ENCODE results near the gene UGT1A9. TPM values are rescaled to one million over a fixed set of nuclear protein-coding genes. Genes with fewer than 3 reads are reported as not detected.

Gene UGT1A9
- total RNA-seq, 4 donors from 2014 or later = not detected

- Histone ChIP-seq H3K4me1 (no peaks in the 10 kb centered on the region), H3K4me3 (no peak overlapping the region), H3K36me3 (no peaks in the 10 kb centered on the region), H3K9me3 (no peaks in the 10 kb centered on the region), H3K27me3 (no peaks in the 10 kb centered on the region), H3K27ac (no peak overlapping the region)
- intact Hi-C loops (cut with DNase I; ENCODE audit: low total_unique reads) = no loop called here
- TF ChIP-seq POLR2A (IDR thresholded peaks at IDR 0.05) (no peak), CTCF (IDR thresholded peaks at IDR 0.05) (no peak)
- no peak for DNase-seq
Measured at GRCh38 chr2:233766416-233766815, 94.7 kb downstream of the UGT1A9 start.

DNA sequence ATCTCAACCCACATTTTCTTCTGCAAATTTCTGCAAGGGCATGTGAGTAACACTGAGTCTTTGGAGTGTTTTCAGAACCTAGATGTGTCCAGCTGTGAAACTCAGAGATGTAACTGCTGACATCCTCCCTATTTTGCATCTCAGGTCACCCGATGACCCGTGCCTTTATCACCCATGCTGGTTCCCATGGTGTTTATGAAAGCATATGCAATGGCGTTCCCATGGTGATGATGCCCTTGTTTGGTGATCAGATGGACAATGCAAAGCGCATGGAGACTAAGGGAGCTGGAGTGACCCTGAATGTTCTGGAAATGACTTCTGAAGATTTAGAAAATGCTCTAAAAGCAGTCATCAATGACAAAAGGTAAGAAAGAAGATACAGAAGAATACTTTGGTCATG lies 96.4 kb downstream of the UGT1A9 start:
- Histone ChIP-seq H3K4me3 (no peak overlapping the region), H3K4me1 (no peaks in the 10 kb centered on the region), H3K27me3 (no peaks in the 10 kb centered on the region), H3K36me3 (no peaks in the 10 kb centered on the region), H3K9me3 (no peaks in the 10 kb centered on the region), H3K27ac (no peak overlapping the region)
- no peak for DNase-seq
- intact Hi-C loops (cut with DNase I; ENCODE audit: low total_unique reads) = no loop called here
- TF ChIP-seq CTCF (IDR thresholded peaks at IDR 0.05) (no peak), POLR2A (IDR thresholded peaks at IDR 0.05) (no peak)

- no peak overlapping the region for H3K4me3 ChIP-seq
- H3K36me3 ChIP-seq = no peaks in the 10 kb centered on the region
- no peak for TF ChIP-seq POLR2A (IDR thresholded peaks at IDR 0.05)
- intact Hi-C loops (cut with DNase I; ENCODE audit: low total_unique reads) = no loop called here
- H3K27ac ChIP-seq = no peak overlapping the region
- no peaks in the 10 kb centered on the region for H3K27me3 ChIP-seq
- no peaks in the 10 kb centered on the region for H3K4me1 ChIP-seq
- no peak for DNase-seq
- H3K9me3 ChIP-seq = no peaks in the 10 kb centered on the region
Measured at GRCh38 chr2:233769260-233769659, 97.6 kb downstream of the UGT1A9 start.

- H3K9me3 ChIP-seq = no peaks in the 10 kb centered on the region
- H3K4me3 ChIP-seq = no peak overlapping the region
- intact Hi-C loops (cut with DNase I; ENCODE audit: low total_unique reads) = no loop called here
- H3K36me3 ChIP-seq = no peaks in the 10 kb centered on the region
- H3K4me1 ChIP-seq = no peaks in the 10 kb centered on the region
- no peaks in the 10 kb centered on the region for H3K27me3 ChIP-seq
- no peak overlapping the region for H3K27ac ChIP-seq
- TF ChIP-seq CTCF (IDR thresholded peaks at IDR 0.05) (no peak), POLR2A (IDR thresholded peaks at IDR 0.05) (no peak)
- no peak for DNase-seq
Measured at GRCh38 chr2:233772153-233772552, 100.5 kb downstream of the UGT1A9 start.

- intact Hi-C loops (cut with DNase I; ENCODE audit: low total_unique reads) = no loop called here
- Histone ChIP-seq H3K27me3 (no peaks in the 10 kb centered on the region), H3K36me3 (no peaks in the 10 kb centered on the region), H3K4me3 (no peak overlapping the region), H3K27ac (no peak overlapping the region), H3K4me1 (no peaks in the 10 kb centered on the region), H3K9me3 (no peaks in the 10 kb centered on the region)
- TF ChIP-seq POLR2A (IDR thresholded peaks at IDR 0.05) = no peak
- no peak for TF ChIP-seq CTCF (IDR thresholded peaks at IDR 0.05)
- DNase-seq = no peak
Measured at GRCh38 chr2:233772583-233772982, 100.9 kb downstream of the UGT1A9 start.

- no peak for TF ChIP-seq POLR2A (IDR thresholded peaks at IDR 0.05)
- no peak for TF ChIP-seq CTCF (IDR thresholded peaks at IDR 0.05)
- no peak overlapping the region for H3K27ac ChIP-seq
- no peak for DNase-seq
- no peaks in the 10 kb centered on the region for H3K9me3 ChIP-seq
- H3K4me3 ChIP-seq = no peak overlapping the region
- H3K27me3 ChIP-seq = no peaks in the 10 kb centered on the region
- intact Hi-C loops (cut with DNase I; ENCODE audit: low total_unique reads) = no loop called here
- no peaks in the 10 kb centered on the region for H3K4me1 ChIP-seq
- no peaks in the 10 kb centered on the region for H3K36me3 ChIP-seq
Measured at GRCh38 chr2:233773854-233774253, 102.2 kb downstream of the UGT1A9 start.
